NK-92 (cell line): ENCODE results near the gene BTBD7.
"Not testable (repeated sequence)": the region's sequence is repeated elsewhere in the genome, so short reads cannot be mapped to it uniquely, and the experiment has no call there.

Experiments used
- DNase-seq: peaks from one replicate; lab custom pipeline; 2025; ENCODE audit not compliant: unreplicated experiment; lab: John Stamatoyannopoulos, UW

Gene BTBD7

DNA sequence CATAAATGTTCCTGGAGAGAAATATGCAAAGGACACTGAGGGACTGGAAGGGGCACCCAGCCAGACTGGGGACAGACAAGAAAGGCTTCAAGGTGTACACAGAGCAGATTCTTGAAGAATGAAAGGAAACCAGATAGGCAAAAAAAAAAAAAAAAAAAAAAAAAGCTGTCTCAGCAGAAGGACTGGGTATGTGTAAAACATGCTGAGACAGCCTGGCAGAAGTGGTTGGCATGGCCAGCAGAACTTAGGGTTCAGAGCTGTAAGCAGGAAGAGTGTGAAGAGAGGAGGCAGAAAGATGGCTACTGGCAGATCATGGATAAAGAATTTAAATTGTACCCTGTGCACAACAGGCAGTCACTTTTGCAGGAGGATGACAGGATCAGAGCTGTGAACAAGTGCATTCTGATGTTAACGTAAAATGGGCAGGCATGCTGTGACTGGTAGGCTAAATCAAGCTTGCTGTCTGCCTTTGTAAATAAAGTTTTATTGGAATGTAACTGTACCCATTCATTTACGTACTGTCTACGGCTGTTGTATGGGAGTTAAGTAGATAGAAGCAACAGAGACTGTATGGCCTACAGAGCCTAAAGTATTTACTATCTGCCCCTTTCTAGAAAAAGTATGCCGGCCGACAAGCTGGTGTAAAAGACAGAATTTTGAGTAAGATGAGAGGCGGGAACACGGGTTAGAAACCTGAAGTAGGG, 83.6 kb downstream of the BTBD7 start:
- no peak for DNase-seq

DNA sequence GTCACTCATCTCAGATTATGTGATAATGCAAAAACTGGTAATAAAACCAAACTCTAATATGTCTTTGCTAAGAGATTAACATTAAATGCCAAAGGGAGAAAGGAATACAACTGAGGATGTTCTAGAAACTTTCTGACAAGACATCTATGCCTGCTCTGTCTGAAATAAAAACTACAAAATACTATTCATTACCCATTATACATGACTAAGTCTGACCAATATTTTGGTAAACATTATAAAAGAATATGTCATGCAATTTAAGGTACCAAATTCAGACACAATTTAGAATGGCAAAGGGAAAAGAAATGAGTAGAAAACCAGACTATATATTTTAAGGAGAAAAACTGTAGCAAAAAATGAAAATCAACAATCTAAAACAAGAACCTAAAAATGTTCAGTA, 86.3 kb downstream of the BTBD7 start:
- no peak for DNase-seq

DNA sequence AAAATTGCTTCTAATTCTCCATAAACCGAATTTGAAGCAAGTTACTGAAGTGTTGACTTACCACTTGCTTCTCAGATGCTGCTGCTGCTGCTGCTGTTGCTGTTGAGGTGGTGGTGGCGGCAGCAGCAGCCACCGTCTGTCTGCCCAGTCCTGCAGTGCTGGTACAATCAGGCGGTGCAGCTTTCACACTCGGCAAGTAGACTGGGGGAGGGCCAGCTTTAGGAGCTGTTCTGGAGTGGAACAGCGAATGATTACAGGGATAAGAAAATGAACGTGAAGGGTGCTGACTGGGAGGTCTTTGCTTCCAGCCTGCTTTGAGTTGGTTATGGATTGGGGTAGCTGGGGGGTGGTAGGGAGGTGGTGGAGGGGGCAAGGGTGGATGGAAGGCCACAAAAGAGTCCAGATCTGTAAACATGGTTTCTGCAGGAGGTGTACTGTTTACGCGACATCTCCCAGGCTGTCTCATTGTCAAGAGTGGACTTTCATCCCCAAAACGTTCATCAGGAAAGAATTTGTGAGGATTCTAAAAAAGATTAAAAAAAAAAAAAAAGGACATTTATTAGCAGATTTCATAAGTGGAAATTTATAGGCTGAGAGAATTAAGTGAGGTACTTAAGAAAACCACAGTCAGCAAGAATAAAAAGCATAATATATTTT, 86.9 kb downstream of the BTBD7 start:
- DNase-seq = no peak

DNA sequence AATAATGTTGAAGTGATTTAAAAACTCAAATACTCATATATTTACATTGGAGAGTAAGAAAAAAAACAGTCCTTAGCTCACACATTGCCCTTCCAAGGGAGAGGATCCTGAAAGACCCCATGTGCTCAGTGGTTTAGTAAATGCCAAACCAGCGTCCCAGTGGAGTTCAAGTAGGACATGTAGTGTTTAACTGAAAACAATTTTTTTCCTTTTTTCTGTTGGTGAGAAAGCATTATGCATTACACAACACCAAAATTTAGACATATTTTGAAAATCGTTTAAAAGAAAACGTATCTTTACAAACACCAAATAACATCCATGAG, 92.2 kb downstream of the BTBD7 start:
- no peak for DNase-seq

DNA sequence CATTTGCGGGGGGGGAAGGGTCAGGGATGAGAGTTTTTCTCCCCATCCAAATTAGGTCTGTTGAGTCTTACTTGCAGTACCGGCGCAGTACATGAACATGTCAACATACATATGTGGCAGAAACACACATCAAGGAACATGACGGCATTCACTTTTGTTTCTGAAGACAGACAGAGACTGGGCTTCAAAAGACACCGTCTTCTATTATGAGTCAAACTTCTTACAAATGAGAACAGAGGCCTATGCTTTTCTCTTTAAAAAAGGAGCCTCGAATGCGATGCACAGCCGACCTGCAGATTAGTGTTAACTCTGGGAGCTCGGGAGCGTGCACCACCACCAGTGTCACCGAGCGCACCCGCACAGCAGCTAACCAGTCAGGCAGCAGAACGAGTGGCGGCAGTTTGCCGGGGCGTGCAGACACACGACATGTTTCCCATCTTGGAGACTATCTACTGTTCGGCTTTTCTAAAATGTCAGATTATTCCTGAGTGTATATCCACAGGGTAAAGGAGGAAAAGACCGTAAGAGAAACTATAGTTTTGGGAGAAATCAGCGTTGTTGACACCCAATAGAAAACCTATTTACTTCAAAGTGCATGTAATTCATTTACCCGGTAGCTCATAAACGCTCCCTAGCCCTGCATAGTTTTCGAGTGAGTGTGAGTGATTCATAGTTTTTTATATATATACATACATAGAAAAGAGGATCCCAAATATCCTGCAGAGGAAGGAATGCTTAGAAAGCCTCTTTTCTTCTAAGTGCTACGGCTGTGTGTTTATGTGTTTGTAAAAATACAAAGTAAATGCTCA, 92.8 kb downstream of the BTBD7 start:
- no peak for DNase-seq

DNA sequence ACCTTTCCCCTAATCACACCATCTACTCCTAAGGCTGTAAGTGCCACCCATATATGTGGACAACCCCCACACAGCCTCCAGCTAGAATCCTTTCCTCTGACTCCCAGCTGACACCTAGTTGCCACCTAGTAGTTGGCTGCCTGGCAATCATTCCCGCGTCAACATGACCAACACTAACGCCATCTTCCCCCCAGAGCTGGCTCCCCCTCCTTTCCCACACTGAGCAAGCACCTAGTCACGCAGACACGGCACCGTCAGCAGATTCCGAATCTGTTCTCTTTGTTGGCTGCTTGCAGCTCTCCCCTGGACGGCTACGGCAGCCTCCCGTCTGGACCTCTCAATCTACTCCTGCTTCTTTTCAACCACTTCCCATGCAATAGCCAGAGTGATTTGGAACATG, 98.0 kb downstream of the BTBD7 start:
- DNase-seq = no peak

DNA sequence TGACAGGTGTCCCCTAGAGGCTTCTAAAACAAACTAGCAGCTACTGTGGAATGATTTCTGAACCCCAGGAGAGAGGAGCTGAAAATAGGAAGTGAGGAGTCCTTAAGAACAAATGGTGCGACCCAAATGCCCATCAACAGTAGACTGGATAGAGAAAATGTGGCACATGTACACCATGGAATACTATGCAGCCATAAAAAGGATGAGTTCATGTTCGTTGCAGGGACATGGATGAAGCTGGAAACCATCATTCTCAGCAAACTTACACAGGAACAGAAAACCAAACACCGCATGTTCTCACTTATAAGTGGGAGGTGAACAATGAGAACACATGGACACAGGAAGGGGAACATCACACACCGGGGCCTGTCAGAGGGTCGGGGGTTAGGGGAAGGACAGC, 99.8 kb downstream of the BTBD7 start:
- DNase-seq = not testable (repeated sequence)

DNA sequence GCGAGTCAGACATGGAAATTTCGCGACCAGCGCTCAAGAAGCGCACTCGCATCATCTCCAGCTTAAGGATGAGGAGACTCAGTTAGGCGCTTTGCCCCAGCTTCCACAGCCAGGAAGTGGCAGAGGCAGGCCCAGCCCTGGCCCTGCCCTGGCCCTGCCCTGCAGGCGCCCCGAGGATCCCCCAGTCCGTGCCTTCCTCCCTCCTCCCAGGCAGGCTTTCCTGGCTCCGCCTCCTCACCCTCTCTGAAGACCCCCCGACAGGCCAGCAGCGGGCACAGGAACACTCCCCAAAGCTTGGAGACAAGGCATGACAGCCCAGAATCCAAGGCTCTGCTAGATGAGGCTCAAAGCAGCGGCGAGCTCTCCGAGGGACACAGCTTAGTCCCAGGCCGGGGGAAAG, 100.7 kb downstream of the BTBD7 start:
- no peak for DNase-seq

DNA sequence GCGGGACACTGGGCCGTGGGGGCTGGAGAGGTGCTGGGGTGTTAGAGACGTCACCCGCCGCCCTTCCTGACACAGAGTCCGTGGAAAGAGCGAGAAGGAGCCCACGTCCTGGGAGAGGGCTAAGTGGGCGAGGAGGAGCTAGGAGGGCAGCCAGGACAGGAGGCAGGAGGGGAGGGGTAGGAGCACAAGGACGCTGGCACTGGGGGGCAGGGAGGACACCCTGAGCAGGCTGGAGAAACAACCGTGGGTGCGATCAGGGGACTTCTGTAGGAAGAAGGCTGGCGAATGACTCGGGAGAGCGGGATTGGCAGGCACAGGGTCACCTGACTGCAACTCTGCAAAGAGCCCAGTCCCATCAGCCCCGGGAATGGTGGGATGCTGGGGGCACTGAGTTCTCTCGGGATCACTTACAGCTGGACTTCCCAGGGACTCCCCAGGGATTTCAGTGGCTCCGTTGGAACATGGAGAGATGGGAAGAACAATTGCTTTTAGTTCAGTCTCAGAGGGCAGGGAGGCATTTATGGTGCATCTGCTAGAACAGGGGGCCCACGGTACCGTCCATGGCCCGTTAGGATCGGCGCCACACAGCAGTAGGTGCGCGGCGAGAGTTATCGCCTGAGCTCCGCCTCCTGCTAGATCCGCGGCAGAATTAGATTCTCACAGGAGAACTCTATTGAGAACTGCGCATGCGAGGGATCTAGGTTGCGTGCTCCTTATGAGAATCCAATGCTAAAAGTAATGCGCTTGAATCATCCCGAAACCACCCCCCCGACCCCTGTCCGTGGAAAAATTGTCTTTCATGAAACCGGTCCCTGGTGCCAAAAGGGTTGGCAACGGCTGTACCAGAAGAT, 101.5 kb downstream of the BTBD7 start:
- DNase-seq = no peak

DNA sequence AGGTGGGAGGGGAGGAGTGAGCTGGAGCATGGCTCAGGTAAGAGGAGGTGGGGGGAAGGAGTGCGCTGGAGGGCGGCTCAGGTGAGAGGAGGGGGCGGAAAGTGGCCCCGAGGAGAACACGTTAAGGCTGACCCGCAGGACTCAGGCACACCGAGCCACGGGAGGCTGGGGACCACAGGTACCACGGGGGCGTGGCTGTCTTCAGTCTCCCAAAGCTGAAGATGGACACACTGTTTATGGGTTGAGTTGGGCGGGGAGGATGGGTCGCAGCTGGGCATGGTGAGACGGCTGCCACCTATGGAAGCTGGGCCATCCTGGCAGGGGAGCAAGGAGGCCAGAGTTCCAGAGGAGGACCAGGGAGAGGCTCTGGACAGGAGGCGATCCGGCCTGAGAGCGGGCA, 102.3 kb downstream of the BTBD7 start:
- DNase-seq = no peak

DNA sequence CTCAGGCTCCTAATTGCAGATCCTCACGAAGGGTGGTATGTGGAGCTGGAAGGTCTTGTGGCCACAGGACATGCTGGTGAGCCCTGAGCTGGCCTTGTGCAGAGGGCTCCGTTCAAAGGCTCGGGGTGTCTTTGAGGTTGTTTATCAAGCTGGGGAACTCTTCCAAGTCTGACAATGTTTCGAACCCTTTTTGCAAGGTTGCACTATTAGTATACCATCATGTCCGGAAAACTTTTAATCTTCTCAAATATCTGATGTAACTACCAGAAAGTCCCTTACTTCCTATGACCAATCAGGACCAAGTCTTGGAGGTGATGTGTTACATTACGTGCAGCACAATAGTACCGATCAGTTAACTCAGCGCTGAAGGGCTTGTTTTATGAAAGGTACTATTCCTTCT, 104.3 kb downstream of the BTBD7 start:
- no peak for DNase-seq

DNA sequence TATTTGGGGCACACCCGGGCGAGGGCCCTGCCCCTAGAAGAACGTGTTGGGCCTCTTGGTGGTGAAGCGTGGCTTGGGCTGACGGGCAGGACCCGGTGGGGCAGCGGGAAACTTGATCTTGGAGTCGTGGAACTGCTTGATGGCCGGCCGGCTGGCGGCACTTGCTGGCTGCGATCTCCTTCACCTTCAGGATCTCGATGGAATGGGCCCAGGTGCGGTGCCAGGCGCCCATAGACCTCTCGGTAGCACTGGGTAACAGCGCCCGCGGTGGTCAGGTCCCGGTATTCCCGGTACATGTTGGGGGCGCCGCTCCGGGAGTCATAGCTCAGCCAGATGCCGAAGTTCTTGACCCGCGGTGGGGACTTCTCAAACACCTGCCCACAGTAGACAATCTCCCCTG, 109.3 kb downstream of the BTBD7 start:
- no peak for DNase-seq

DNA sequence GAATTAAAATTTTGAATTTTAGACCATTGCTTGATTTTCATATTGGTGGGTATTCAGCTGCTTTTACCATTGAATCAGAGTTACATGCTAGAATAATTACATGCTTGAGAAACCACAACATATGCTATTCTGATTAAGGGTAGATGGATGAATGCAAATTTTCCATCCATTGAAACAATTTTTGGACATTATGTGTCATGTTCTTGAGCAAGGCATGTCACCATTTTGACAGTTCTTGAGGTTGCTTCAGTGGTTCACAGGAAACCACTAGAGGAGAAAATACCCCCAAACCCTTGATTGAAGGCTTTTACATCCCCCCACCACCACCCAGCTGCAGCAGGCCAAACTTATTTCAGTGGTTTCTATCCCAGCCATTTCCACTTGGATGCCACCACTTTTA, 112.3 kb downstream of the BTBD7 start:
- no peak for DNase-seq

DNA sequence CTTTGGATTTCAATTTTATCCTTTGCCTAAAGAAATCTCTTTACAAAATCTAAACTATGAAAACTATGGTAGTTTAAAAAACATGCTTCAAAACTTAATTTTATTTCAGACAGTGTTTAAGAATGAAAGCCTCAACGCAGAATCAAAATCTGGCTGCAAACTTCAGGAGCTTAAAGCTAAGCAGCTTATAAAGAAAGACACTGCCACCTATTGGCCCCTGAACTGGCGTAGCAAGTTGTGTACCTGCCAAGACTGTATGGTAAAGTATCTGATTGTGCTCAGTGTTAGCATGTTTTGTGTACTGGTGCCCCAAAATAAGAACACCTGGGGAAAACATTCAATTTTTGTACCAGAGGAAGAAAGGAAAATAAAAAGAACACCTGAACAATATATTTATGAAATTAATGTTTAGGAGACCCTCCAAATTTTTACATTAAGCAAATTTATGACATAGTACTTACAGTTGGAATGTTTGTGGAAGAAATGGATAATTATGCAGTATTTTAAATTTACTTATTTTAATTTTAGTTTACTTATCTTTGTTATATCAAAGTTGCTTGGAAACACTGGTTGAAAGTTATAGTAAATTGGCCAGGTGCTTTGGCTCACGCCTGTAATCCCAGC, 113.6 kb downstream of the BTBD7 start:
- DNase-seq = no peak

DNA sequence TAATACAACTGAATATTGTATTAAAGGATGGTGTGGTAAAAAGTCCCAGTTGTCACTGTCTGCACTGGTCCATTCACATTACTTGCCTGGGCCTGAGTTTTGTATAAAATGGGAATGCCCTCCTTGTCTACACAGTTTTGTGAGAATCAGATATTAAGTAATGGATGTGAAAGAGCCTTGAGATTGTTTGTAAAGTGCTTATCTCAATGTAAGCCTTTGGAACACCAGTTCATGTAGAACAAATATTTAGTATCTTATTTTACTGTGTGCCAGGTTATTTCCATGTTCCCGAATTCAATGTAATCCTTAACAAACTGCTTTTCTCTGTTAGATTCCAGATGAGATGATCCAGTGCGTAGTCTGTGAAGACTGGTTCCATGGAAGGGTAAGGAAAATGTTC, 118.2 kb downstream of the BTBD7 start:
- no peak for DNase-seq

DNA sequence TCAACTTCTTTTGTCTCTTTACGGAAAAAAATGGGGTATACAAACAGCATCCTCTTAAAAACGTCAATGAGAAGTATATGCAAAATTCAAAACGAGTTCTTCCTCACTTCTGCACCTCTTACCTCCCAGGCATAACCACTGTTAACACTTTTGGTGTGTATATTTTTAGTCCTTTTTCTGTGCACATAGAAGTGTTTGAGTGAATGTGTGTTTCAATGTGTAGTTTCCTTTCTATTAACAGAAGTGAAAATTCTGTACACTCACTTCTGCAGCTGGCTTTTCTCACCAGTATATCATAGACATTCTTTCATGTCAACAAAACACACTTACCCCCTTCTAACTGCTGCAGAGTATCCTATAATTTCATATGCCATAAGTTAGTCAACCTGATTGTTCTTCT, 120.4 kb downstream of the BTBD7 start:
- no peak for DNase-seq

DNA sequence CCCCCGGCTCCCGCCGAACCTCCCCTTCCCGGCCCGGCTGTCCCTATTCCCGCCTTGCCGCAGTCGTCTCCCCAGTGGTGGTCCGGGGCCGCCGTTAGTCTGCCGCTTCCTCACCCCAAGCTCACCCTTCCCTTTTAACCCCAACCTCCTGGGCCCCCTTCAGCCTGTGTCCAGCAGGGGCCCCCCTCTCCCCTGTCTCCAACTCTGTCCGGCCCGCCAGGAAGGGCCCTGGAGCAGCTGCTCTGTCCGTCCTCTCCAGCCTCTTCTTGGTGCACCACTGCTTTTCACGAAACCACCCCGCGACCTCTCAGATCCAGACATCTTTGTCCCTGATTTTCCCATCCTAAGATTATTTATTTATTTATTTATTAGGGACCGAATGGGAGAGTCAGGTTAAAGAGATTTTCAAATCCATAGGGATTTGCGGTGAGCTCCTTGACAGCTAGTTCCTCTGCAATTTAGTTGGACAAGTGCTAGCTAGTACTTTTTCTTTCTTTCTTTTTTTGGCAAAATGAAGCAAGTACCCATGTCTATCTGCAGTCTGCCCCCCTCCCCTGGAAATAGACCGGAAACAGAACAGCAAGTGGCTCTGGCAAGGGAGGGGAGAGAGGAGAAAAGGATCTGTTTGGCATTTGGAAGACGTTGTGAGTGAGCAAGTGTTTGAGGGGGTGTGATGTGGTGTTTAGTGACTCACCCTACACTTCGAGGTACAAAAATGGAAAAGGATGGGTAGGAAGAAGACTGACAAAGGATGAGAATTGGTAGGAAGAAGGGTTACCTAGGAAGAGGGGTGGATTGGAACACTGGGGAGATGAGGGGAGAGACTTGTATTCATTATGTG, 125.1 kb downstream of the BTBD7 start:
- no peak for DNase-seq

DNA sequence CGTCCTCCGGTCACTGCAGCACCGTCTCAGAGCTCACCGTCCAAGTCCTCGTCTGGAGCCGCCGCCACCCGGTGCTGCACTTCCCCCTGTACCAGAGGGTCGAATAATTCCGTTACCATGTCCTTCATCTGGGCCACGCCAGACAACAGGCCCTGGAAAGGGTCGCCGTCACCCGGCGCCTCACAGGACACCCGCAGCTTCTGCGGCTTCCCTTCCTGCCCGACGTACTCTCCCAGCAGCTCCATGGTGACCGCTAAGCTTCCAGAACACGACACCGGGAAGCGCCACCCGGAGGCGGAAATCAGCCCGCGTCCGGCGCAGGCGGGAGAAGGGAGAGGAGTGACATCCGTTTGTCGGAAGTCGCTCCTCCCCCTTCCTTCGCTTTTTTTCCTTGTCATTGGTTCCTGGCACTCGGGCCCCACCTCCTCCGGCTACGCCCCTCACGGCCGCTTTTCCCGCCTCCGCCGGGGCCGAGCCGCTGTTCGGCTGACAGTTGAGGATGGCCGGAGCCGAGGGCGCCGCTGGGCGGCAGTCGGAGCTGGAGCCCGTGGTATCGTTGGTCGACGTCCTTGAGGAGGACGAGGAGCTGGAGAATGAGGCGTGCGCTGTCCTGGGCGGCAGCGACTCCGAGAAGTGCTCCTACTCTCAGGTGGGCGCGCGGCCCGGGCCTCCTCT, 125.9 kb downstream of the BTBD7 start, which contains the start of the genes GON7 and UBR7:
TSS of gene GON7 (minus strand) at position 273 of the 675 bp plus-strand sequence. CDS start at position 245, 28 bp downstream.
TSS of gene UBR7 (plus strand) at position 464 of the 675 bp plus-strand sequence. CDS start at position 500, 36 bp downstream.
- DNase-seq = peak; percentile 32

DNA sequence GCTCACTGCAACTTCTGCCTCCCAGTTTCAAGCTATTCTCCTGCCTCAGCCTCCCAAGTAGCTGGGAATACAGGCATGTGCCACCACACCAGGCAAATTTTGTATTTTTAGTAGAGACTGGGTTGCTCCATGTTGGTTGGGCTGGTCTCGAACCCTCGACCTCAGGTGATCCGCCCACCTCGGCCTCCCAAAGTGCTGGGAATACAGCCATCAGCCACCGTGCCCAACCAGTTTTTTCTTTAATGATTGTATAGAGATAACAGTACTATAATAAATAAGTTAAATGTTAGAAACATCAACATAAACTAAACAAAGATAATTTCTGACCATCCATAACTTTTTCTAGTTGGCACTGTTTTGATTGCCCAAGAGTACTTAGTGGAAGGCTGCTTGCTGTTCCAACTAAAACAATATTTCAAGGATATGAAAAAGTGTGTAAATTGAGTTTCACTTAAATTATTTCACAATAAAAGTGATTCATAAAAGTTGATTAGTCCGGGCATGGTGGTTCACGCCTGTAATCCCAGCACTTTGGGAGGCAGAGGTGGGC, 131.6 kb downstream of the BTBD7 start:
- no peak for DNase-seq
